HepG2 (cell line): Measurements from ENCODE around the gene DNAJB11. TPM values are rescaled to one million over a fixed set of nuclear protein-coding genes. Genes with fewer than 3 reads are reported as not detected.

ENCODE experiments used
- ARNTL ChIP-seq: sonication (generic); formaldehyde crosslinking; IDR thresholded peaks from 2 replicates; pipeline ENCODE4 v1.4.0; 2020; ENCODE audit warnings: mild to moderate bottlenecking, missing genetic modification reagents
- BATF2 ChIP-seq: sonication (generic); formaldehyde crosslinking; IDR thresholded peaks from 2 replicates; pipeline ENCODE4 v1.8.0; 2022; ENCODE audit warnings: mild to moderate bottlenecking, missing genetic modification reagents, moderate library complexity
- DBP ChIP-seq: sonication (generic); formaldehyde crosslinking; IDR thresholded peaks from 2 replicates; pipeline ENCODE4 v1.4.0; 2020; ENCODE audit warnings: missing genetic modification reagents; ENCODE audit errors: not compliant biosample characterization
- HOXD1 ChIP-seq: sonication (generic); formaldehyde crosslinking; IDR thresholded peaks from 2 replicates; pipeline ENCODE4 v1.5.0; 2020; ENCODE audit warnings: missing genetic modification reagents
- KAT7 ChIP-seq: IDR thresholded peaks from 2 replicates; pipeline ENCODE4 v1.6.1; 2018; ENCODE audit warnings: borderline replicate concordance, missing compliant biosample characterization
- NR2F2 ChIP-seq: IDR thresholded peaks from 2 replicates; pipeline ENCODE4 v1.6.1; 2012; ENCODE audit warnings: low read depth, inconsistent platforms, borderline replicate concordance
- NR3C1 ChIP-seq: sonication (generic); formaldehyde crosslinking; IDR thresholded peaks from 2 replicates; pipeline ENCODE4 v1.4.0; 2020; ENCODE audit warnings: missing genetic modification reagents
- PLRG1 ChIP-seq: fragments of 450-650 bp; conservative IDR thresholded peaks from 2 replicates; pipeline ENCODE4 v1.6.1; 2016
- REPIN1 ChIP-seq: sonication (generic); formaldehyde crosslinking; IDR thresholded peaks from 2 replicates; pipeline ENCODE4 v1.8.0; 2022; ENCODE audit warnings: missing genetic modification reagents, low read depth, mild to moderate bottlenecking, borderline replicate concordance
- SKIL ChIP-seq: sonication (generic); formaldehyde crosslinking; IDR thresholded peaks from 2 replicates; pipeline ENCODE4 v1.8.0; 2022; ENCODE audit warnings: missing genetic modification reagents, mild to moderate bottlenecking, moderate library complexity, borderline replicate concordance
- SP4 ChIP-seq: sonication (generic); formaldehyde crosslinking; IDR thresholded peaks from 2 replicates; pipeline ENCODE4 v1.8.1; 2023; ENCODE audit warnings: mild to moderate bottlenecking, missing genetic modification reagents
- SRSF9 ChIP-seq: fragments of 200-400 bp; formaldehyde crosslinking; IDR thresholded peaks from 2 replicates; pipeline ENCODE4 v1.6.1; 2018; ENCODE audit warnings: borderline replicate concordance, mild to moderate bottlenecking, low read depth, low read length; ENCODE audit not compliant: insufficient read depth, poor library complexity, severe bottlenecking
- ZBED4 ChIP-seq: sonication (generic); formaldehyde crosslinking; IDR thresholded peaks from 2 replicates; pipeline ENCODE4 v1.4.0; 2020; ENCODE audit warnings: missing genetic modification reagents, borderline replicate concordance
- ZBTB7A ChIP-seq: sonication (generic); formaldehyde crosslinking; IDR thresholded peaks from 2 replicates; pipeline ENCODE4 v1.8.0; 2022; ENCODE audit warnings: mild to moderate bottlenecking, missing genetic modification reagents
- ZNF207 ChIP-seq: fragments of 450-650 bp; IDR thresholded peaks from 2 replicates; pipeline ENCODE4 v1.6.1; 2016; ENCODE audit warnings: antibody characterized with exemption, borderline replicate concordance
- ZNF276 ChIP-seq: sonication (generic); formaldehyde crosslinking; IDR thresholded peaks from 2 replicates; pipeline ENCODE4 v1.4.0; 2020; ENCODE audit warnings: mild to moderate bottlenecking, low read depth, missing genetic modification reagents
- ZNF3 ChIP-seq: IDR thresholded peaks from 2 replicates; pipeline ENCODE4 v1.7.0; 2017; ENCODE audit warnings: inconsistent platforms
- ZNF329 ChIP-seq: sonication (generic); formaldehyde crosslinking; IDR thresholded peaks from 2 replicates; pipeline ENCODE4 v1.9.0; 2021; ENCODE audit warnings: low read depth, mild to moderate bottlenecking, missing genetic modification reagents
- ZNF790 ChIP-seq: sonication (generic); formaldehyde crosslinking; IDR thresholded peaks from 2 replicates; pipeline ENCODE4 v1.8.0; 2022; ENCODE audit warnings: missing genetic modification reagents, mild to moderate bottlenecking, borderline replicate concordance
- polyA plus RNA-seq, 8 experiments: library from polyadenylated mRNA; depleted of rRNA in 3 of 8; stranded (reverse) in 7 of 8; unstranded in 1 of 8; fragments of >200 nt; fragmentation: Illumina TruSeq in 4 of 8; extraction: Trizol in 4 of 8; gene quantifications; 2 replicates each; pipeline versions ENCODE4 v1.2.1 to v1.2.3, GENCODE V29; 2011 to 2016; ENCODE audit warnings: low read depth in 4 of 8, missing spikeins in 1 of 8, mixed read lengths in 1 of 8; ENCODE audit not compliant: insufficient read depth in 1 of 8
- total RNA-seq, 5 experiments: library from RNA; depleted of rRNA; stranded (reverse); fragments of >200 nt; fragmentation: Illumina TruSeq; extraction: Trizol; gene quantifications; 2 replicates each; pipeline ENCODE4 v1.2.3, GENCODE V29; 2016; ENCODE audit warnings: low read depth in 1 of 5

Gene DNAJB11
- total and polyA plus RNA-seq, 2 of the 13 experiments (the other 11 are each of a cell fraction or from before 2014, with no cell fraction given) = 41.0 to 132 TPM

- no peak for TF ChIP-seq ZNF207
- TF ChIP-seq ZBED4 (CRISPR knock-in tag) = no peak
- peak; percentile 66 for TF ChIP-seq KAT7 (CRISPR knock-in tag)
- TF ChIP-seq ZNF276 (CRISPR knock-in tag) = no peak
- TF ChIP-seq BATF2 (CRISPR knock-in tag) = no peak
- peak; percentile 95 for TF ChIP-seq HOXD1
- no peak for TF ChIP-seq SRSF9
- peak; percentile 66; the same call in 1 of the 2 replicates for TF ChIP-seq REPIN1 (CRISPR knock-in tag)
- TF ChIP-seq ZNF790 (CRISPR knock-in tag) = no peak
- TF ChIP-seq DBP = no peak
- TF ChIP-seq ARNTL = no peak
- no peak for TF ChIP-seq NR3C1 (CRISPR knock-in tag)
- no peak for TF ChIP-seq ZNF3 (CRISPR knock-in tag)
- TF ChIP-seq PLRG1 = no peak
- TF ChIP-seq NR2F2 = peak; percentile 79; the same call in 1 of the 2 replicates
- no peak for TF ChIP-seq ZBTB7A (CRISPR knock-in tag)
- no peak for TF ChIP-seq ZNF329 (CRISPR knock-in tag)
- 0 out of 2 replicates have a peak, but pooled peaks have one; percentile 23 for TF ChIP-seq SKIL
- TF ChIP-seq SP4 (CRISPR knock-in tag) = no peak
Measured at GRCh38 chr3:186605561-186606545, 35.3 kb downstream of the DNAJB11 start (continued).
